CD4-positive, alpha-beta T cell treated with Interleukin-4 for 4 hours (primary cell): Measurements from ENCODE around the gene CPT1B.
"Not testable (repeated sequence)": the region's sequence is repeated elsewhere in the genome, so short reads cannot be mapped to it uniquely, and the experiment has no call there.

Experiments used
- DNase-seq: peaks from one replicate; pipeline ENCODE4 v3.0.0-alpha.2; 2020

CPT1B gene

DNA sequence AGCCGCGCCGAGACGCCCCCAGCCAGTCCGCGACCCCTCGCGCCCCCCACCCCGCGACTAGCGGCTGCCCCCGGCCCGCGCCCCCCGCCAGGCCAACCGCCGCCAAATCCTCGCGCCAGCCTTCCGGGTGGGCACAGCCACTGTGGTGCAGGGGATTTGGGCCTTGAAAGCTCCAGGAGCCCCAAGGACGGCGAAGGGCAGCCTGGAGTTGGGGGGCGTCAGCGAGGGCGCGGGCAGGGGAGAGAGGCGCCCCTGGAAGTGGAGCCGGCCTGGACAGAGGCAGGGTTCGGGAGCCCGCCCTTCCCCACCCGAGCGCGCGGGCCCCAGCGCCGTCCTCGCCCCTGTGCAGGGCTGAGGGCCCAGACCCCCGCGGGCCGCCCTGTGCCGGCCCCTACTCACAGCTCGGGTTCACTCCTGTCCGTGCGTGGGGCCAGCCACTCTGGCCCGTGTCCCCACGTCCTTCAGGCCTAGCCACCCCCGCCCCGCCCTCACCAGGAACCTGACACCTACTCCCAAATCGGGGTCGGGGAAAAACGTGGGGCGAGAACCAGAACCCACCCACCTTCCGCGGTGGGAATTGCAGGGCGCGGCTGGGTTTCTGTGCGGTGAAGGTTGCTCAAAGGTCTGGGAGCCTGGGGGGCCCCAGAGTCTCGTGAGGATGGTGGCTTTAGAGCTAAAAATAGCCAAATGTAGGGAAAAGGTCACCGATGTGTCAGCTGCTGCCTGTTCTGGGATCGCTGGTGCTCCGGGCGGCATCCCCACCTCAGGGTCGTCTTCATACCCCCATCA is at the start of gene CPT1B:
TSS of gene CPT1B (minus strand) at position 441 of the 789 bp plus-strand sequence. CDS start 512 bp downstream, outside the sequence.
- no peak for DNase-seq

GRCh38 chr22:50626850-50627641 is 48.8 kb upstream of the CPT1B start:
- no peak for DNase-seq

DNA sequence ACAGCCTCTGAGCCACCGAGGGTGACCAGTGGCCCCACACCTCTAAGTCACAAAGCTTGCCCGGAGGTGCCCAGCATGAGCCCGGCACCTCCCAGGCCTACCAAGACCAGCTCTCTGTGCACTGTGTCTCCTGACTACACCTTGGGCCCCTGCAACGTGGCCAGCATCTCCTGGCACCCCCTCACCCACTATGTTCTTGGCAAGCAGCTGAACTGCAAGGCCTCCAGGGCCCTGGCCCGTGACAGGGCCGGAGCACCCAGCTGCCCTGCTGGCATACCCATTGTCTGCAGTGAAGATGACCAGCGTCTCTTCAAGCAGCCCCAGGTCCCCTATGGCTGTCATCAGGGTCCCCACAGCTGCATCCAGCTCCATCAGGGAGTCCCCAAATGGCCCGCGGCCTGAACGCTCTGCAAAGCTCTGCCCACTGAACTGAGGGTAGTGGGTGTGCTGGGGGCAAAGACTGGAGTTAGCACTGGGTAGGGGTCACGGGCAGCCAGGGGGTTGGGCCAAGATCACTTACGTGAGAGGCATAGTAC is 48.2 kb upstream of the CPT1B start:
- no peak for DNase-seq

- DNase-seq: no peak
These were observed 47.5 kb upstream of the CPT1B start for GRCh38 chr22:50625568-50626313.

- no peak for DNase-seq
These were observed 46.9 kb upstream of the CPT1B start for GRCh38 chr22:50625131-50625567.

GRCh38 chr22:50624347-50625130 is 46.3 kb upstream of the CPT1B start:
- no peak for DNase-seq

GRCh38 chr22:50622723-50623327 is 44.6 kb upstream of the CPT1B start:
- no peak for DNase-seq

DNA sequence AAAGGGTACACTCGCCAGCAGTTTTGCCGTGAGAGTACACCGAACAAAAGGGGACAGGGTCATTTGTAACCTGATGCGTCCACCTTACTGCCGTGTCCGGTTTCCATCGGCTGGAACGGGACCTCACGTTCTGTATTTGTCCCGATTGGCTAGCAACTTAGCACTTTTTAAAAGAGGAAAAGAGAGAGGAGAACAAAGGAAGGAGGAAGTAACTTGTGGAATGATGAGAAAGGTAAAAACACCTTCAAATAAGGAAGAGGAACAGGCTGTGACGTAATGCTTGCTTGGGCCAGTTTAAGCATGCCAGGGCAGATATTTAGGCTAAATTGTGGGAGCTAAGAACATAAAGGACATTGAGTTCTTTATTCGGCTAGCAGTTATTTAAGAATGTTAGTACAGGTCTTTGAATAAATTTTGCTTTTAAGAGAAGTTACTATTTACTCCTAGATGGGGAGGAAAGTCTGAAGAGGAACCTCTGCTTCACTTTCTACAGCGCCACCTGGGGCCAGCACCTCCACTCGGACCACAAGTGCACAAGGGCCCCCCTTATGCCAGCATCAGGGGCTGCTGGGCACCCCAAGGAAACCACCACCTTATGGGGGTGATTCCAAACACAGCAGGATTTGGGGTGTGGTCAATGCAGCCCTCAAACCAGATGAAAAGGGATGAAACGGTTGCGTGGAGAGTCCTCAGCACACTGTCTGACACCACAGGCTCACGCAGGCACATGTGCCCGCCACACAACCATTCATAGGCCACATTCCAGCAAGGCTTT is 43.9 kb upstream of the CPT1B start:
- DNase-seq: peak; percentile 33

GRCh38 chr22:50621356-50621880 is 43.2 kb upstream of the CPT1B start:
- peak; percentile 66 for DNase-seq

DNA sequence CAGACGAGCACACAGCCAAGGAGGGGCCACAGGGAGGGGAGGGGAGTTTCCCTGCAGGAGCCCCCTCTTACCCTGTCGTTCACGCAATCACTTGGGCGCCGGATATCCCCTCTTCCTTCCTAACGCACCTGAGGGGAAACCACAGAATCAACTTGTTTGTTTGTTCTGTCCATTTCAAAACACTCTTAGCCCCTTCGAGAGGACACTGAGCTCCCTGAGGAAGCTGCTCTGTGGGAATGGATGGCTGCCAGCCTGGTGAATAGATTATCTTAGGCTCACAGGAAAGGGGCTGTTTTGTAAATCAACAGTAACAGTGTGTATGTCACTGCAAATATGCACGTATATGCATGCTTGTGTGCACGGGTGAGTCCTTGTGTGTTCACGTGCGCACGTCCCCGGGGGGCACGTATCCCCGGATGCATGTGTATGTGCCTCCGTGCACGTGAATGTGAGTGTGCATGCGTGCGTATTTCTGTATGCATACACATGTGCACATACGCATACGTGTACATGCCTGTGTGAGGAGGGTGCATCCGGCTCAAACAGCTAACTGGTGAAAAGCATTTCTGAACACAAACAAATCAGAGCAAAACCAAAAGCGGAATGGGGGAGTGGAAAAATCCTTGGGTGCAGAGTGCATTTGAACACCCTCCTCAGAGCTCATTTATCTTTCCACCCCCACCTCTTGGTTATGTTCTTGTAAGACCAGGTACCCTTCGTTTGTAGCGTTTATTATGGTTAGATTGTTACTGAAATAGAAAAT is 42.5 kb upstream of the CPT1B start:
- peak; percentile 59 for DNase-seq

- not testable (repeated sequence) for DNase-seq
These were observed 36.1 kb upstream of the CPT1B start for GRCh38 chr22:50614296-50614695.

- no peak for DNase-seq
These were observed 35.2 kb upstream of the CPT1B start for GRCh38 chr22:50613291-50613981.

- DNase-seq: no peak
These were observed 34.4 kb upstream of the CPT1B start for GRCh38 chr22:50612528-50613221.

DNA sequence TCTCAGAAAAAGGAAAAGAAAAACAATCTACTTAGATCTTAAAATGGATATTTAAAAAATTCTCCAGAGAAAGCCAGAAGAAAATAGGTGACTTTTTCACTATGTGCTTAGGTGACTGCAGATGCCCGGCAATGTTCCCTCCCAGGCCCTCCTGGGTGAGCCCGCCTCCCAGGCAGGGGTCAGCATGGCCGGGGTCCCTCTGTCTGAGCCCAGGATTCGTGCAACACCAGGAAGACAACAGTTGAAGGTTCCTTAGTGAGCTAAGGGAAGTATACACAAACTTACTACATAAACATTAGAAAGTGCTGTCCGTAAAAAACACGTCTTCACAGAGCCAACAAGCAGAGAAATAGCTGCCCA is 33.9 kb upstream of the CPT1B start:
- no peak for DNase-seq

DNA sequence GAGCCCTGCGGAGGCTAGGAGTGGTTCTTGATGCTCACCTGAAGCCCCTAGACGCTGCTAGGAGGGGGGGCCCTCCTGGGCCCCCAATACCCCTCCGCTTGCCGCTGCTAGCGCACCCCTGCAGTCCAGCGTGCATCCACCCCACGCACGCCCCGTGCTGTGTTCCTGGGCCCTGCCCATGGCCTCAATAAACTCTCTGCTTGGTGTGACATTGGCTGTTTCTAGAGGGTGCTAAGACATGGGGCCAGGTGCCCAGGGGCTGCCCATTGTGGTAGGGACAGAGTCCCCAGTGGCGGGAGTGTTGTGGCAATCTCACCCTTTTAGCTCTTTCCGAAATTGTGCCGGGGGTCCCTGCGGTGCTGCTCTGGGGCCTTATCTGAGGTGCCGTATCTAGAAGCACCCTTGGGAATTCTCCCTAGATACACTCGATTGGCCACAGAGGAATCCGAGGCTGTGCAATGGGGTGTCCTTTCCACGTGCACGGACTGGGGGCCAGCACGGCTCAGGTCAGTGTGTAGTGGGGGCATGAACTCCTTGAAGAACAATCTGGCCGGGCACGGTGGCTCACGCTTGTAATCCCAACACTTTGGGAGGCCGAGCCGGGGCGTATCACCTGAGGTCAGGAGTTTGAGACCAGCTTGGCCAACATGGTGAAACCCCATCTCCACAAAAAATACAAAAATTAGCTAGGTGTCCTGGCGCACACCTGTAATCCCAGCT is 33.3 kb upstream of the CPT1B start:
- DNase-seq: no peak

DNA sequence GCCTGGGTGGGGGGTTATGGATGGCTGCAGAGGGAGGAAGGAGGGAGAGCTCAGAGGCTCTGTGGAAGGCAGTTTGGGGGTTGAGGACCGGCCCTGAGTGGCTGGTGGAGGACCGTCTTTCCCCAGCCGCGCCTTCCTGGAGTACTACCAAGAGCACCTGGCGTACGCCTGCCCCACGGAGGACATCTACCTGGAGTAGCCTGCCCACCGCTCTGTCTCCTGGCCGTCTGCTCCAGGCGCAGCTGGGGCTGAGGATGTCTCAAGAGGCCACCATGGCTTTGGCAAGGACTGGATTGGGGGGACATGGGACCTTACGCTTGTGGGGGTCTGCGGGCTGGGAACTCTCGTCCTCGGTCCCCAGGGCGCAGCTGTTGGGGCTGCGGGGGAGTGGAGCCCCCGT is 32.4 kb upstream of the CPT1B start:
- DNase-seq: no peak

GRCh38 chr22:50610041-50610451 is 31.8 kb upstream of the CPT1B start:
- DNase-seq: no peak

GRCh38 chr22:50609599-50609998 is 31.4 kb upstream of the CPT1B start:
- no peak for DNase-seq
